ENCODE measurements around the gene TCF23.
A peak's percentile ranks its signal among the peaks of the same experiment; 100 is the strongest.
"Not testable (repeated sequence)": the region's sequence is repeated elsewhere in the genome, so short reads cannot be mapped to it uniquely, and the experiment has no call there.

The TCF23 gene

GRCh38 chr2:27182346-27182745 lies 33.5 kb downstream of the TCF23 start:
- intact Hi-C loops (cut with DNase I), result no loop called here
- no peak for DNase-seq

GRCh38 chr2:27184115-27184514 lies 35.3 kb downstream of the TCF23 start:
- intact Hi-C loops (cut with DNase I), result no loop called here
- DNase-seq, result no peak

- DNase-seq, result peak in 4 of 10 donors; percentile 8 to 86 (median 24)
- intact Hi-C loops (cut with DNase I), result no loop called here
Measured at GRCh38 chr2:27185331-27186026, 36.7 kb downstream of the TCF23 start.

- intact Hi-C loops (cut with DNase I), result no loop called here
- DNase-seq, result no peak
Measured at GRCh38 chr2:27186613-27187345, 38.0 kb downstream of the TCF23 start.

GRCh38 chr2:27189989-27190388 lies 41.2 kb downstream of the TCF23 start:
- intact Hi-C loops (cut with DNase I), result loop anchor here (10.0 kb wide), 1 partner anchor 225 kb away; no protein-coding TSS in a partner anchor
- no peak for DNase-seq

GRCh38 chr2:27191070-27191829 lies 42.4 kb downstream of the TCF23 start:
- intact Hi-C loops (cut with DNase I), result loop anchor here (1.0 to 10.0 kb wide), 2 partner anchors 93 to 226 kb away; no protein-coding TSS in a partner anchor
- peak in 6 of 10 donors; percentile 17 to 87 (median 37) for DNase-seq

GRCh38 chr2:27194538-27195354 lies 45.9 kb downstream of the TCF23 start:
- no peak for DNase-seq
- intact Hi-C loops (cut with DNase I), result loop anchor here (10.0 kb wide), 1 partner anchor 230 kb away; no protein-coding TSS in a partner anchor

GRCh38 chr2:27195799-27196198 lies 47.0 kb downstream of the TCF23 start:
- intact Hi-C loops (cut with DNase I), result loop anchor here (10.0 kb wide), 1 partner anchor 231 kb away; no protein-coding TSS in a partner anchor

GRCh38 chr2:27198068-27198467 lies 49.3 kb downstream of the TCF23 start:
- not testable (repeated sequence) for DNase-seq
- intact Hi-C loops (cut with DNase I), result loop anchor here (10.0 kb wide), 1 partner anchor 233 kb away; no protein-coding TSS in a partner anchor

More at GRCh38 chr2:27195799-27196198, 47.0 kb downstream of the TCF23 start:
- not testable (repeated sequence) for DNase-seq

GRCh38 chr2:27198627-27199026 lies 49.8 kb downstream of the TCF23 start:
- intact Hi-C loops (cut with DNase I), result loop anchor here (10.0 kb wide), 1 partner anchor 234 kb away; no protein-coding TSS in a partner anchor
- DNase-seq, result no peak

- no peak for DNase-seq
- intact Hi-C loops (cut with DNase I), result loop anchor here (10.0 kb wide), 1 partner anchor 234 kb away; no protein-coding TSS in a partner anchor
Measured at GRCh38 chr2:27199241-27199640, 50.4 kb downstream of the TCF23 start.

- no peak for DNase-seq
- intact Hi-C loops (cut with DNase I), result no loop called here
Measured at GRCh38 chr2:27201675-27202074, 52.9 kb downstream of the TCF23 start.

GRCh38 chr2:27202854-27203253 lies 54.0 kb downstream of the TCF23 start:
- intact Hi-C loops (cut with DNase I), result no loop called here
- no peak for DNase-seq

GRCh38 chr2:27203741-27204140 lies 54.9 kb downstream of the TCF23 start:
- no peak for DNase-seq
- intact Hi-C loops (cut with DNase I), result no loop called here

GRCh38 chr2:27204566-27204965 lies 55.8 kb downstream of the TCF23 start:
- no peak for DNase-seq
- intact Hi-C loops (cut with DNase I), result no loop called here

GRCh38 chr2:27205206-27205605 lies 56.4 kb downstream of the TCF23 start:
- DNase-seq, result no peak
- intact Hi-C loops (cut with DNase I), result no loop called here

GRCh38 chr2:27206346-27206745 lies 57.5 kb downstream of the TCF23 start:
- intact Hi-C loops (cut with DNase I), result no loop called here
- no peak for DNase-seq
